GM12864 (cell line): ENCODE measurements around the gene STXBP5L.
"Not testable (repeated sequence)": the region's sequence is repeated elsewhere in the genome, so short reads cannot be mapped to it uniquely, and the experiment has no call there.

Experiments
- DNase-seq: peaks from one replicate; pipeline ENCODE4 v3.0.0-alpha.2; 2011; ENCODE audit warnings: low read depth
- H3K4me3 ChIP-seq: 2 replicates; pipeline ENCODE4 v1.5.1; 2011; ENCODE audit warnings: mild to moderate bottlenecking, low read depth, low read length, control low read depth
- CTCF ChIP-seq: IDR thresholded peaks from 2 replicates; pipeline ENCODE4 v1.5.1; 2011; ENCODE audit warnings: low read depth, mild to moderate bottlenecking, moderate library complexity, low read length, control low read depth, inconsistent platforms; ENCODE audit errors: missing control alignments

The STXBP5L gene

GRCh38 chr3:120894316-120895057 lies 13.5 kb upstream of the STXBP5L start:
- no peak for TF ChIP-seq CTCF
- no peak overlapping the region for H3K4me3 ChIP-seq
- DNase-seq: no peak

GRCh38 chr3:120901716-120902115 lies 6.3 kb upstream of the STXBP5L start:
- not testable (repeated sequence) for DNase-seq, H3K4me3 ChIP-seq

GRCh38 chr3:120903221-120903620 lies 4.8 kb upstream of the STXBP5L start:
- H3K4me3 ChIP-seq: no peak overlapping the region
- DNase-seq: no peak
- no peak for TF ChIP-seq CTCF

GRCh38 chr3:120907659-120908029 lies 361 bp upstream of the STXBP5L start:
- H3K4me3 ChIP-seq: no peak overlapping the region
- no peak for DNase-seq
- no peak for TF ChIP-seq CTCF

GRCh38 chr3:120908795-120909601 lies 993 bp downstream of the STXBP5L start:
- H3K4me3 ChIP-seq: no peak overlapping the region
- DNase-seq: no peak
- TF ChIP-seq CTCF: no peak

- DNase-seq: no peak
- TF ChIP-seq CTCF: no peak
- H3K4me3 ChIP-seq: no peak overlapping the region
Observed at GRCh38 chr3:120909602-120909878, 1.5 kb downstream of the STXBP5L start.

GRCh38 chr3:120926146-120926545 lies 18.1 kb downstream of the STXBP5L start:
- TF ChIP-seq CTCF: no peak

More at GRCh38 chr3:120926146-120926545, 18.1 kb downstream of the STXBP5L start:
- no peak for DNase-seq
- no peak overlapping the region for H3K4me3 ChIP-seq
